H1 (cell line): Measurements from ENCODE around the gene LMTK2. TPM values are rescaled to one million over a fixed set of nuclear protein-coding genes. Genes with fewer than 3 reads are reported as not detected.

Source experiments
- polyA plus RNA-seq, 7 experiments: library from polyadenylated mRNA; depleted of rRNA in 3 of 7; stranded (reverse) in 5 of 7; unstranded in 2 of 7; fragments of >200 nt in 5 of 7; fragments of 200-250 nt in 2 of 7; gene quantifications; 1 replicate in 5 of 7; 2 replicates in 1 of 7; 4 replicates in 1 of 7; pipeline versions ENCODE4 v1.2.1 to v1.2.3, GENCODE V29; 2011 to 2013; ENCODE audit warnings: missing spikeins in 2 of 7, mixed read lengths in 2 of 7
- total RNA-seq: library from RNA; stranded (reverse); fragmentation: NEBNext Ultra II Directional; extraction: Animal tissue kit (Norgen Biotek cat#: 25700); gene quantifications from 2 replicates; pipeline ENCODE4 v1.2.1, GENCODE V29; 2021
- TF ChIP-seq, protein P1 (sequence below): fragments of 300-600 bp; sonication (generic); IDR thresholded peaks from 2 replicates; pipeline ENCODE4 v1.7.1; 2012; ENCODE audit warnings: low read length, moderate library complexity, mild to moderate bottlenecking, inconsistent platforms; ENCODE audit not compliant: insufficient replicate concordance

The LMTK2 gene
- total and polyA plus RNA-seq, 2 of the 8 experiments (the other 6 are each of a cell fraction or from before 2014, with no cell fraction given), result 9.7 to 30.7 TPM

DNA sequence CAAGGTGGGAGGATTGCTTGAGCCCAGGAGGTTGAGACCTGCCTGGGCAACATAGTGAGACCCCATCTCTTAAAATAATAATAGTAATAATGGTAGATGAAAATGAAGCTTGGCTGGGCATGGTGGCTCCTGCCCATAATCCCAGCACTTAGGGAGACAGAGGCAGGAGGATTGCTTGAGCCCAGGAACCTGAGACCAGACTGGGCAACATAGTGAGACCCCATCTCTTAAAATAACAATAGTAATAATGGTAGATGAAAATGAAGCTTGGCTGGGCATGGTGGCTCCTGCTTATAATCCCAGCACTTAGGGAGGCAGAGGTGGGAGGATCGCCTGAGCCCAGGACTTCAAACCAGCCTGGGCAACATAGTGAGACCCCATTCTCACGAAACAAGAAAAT lies 49.5 kb upstream of the LMTK2 start (continued):
- TF ChIP-seq, protein P1, sequence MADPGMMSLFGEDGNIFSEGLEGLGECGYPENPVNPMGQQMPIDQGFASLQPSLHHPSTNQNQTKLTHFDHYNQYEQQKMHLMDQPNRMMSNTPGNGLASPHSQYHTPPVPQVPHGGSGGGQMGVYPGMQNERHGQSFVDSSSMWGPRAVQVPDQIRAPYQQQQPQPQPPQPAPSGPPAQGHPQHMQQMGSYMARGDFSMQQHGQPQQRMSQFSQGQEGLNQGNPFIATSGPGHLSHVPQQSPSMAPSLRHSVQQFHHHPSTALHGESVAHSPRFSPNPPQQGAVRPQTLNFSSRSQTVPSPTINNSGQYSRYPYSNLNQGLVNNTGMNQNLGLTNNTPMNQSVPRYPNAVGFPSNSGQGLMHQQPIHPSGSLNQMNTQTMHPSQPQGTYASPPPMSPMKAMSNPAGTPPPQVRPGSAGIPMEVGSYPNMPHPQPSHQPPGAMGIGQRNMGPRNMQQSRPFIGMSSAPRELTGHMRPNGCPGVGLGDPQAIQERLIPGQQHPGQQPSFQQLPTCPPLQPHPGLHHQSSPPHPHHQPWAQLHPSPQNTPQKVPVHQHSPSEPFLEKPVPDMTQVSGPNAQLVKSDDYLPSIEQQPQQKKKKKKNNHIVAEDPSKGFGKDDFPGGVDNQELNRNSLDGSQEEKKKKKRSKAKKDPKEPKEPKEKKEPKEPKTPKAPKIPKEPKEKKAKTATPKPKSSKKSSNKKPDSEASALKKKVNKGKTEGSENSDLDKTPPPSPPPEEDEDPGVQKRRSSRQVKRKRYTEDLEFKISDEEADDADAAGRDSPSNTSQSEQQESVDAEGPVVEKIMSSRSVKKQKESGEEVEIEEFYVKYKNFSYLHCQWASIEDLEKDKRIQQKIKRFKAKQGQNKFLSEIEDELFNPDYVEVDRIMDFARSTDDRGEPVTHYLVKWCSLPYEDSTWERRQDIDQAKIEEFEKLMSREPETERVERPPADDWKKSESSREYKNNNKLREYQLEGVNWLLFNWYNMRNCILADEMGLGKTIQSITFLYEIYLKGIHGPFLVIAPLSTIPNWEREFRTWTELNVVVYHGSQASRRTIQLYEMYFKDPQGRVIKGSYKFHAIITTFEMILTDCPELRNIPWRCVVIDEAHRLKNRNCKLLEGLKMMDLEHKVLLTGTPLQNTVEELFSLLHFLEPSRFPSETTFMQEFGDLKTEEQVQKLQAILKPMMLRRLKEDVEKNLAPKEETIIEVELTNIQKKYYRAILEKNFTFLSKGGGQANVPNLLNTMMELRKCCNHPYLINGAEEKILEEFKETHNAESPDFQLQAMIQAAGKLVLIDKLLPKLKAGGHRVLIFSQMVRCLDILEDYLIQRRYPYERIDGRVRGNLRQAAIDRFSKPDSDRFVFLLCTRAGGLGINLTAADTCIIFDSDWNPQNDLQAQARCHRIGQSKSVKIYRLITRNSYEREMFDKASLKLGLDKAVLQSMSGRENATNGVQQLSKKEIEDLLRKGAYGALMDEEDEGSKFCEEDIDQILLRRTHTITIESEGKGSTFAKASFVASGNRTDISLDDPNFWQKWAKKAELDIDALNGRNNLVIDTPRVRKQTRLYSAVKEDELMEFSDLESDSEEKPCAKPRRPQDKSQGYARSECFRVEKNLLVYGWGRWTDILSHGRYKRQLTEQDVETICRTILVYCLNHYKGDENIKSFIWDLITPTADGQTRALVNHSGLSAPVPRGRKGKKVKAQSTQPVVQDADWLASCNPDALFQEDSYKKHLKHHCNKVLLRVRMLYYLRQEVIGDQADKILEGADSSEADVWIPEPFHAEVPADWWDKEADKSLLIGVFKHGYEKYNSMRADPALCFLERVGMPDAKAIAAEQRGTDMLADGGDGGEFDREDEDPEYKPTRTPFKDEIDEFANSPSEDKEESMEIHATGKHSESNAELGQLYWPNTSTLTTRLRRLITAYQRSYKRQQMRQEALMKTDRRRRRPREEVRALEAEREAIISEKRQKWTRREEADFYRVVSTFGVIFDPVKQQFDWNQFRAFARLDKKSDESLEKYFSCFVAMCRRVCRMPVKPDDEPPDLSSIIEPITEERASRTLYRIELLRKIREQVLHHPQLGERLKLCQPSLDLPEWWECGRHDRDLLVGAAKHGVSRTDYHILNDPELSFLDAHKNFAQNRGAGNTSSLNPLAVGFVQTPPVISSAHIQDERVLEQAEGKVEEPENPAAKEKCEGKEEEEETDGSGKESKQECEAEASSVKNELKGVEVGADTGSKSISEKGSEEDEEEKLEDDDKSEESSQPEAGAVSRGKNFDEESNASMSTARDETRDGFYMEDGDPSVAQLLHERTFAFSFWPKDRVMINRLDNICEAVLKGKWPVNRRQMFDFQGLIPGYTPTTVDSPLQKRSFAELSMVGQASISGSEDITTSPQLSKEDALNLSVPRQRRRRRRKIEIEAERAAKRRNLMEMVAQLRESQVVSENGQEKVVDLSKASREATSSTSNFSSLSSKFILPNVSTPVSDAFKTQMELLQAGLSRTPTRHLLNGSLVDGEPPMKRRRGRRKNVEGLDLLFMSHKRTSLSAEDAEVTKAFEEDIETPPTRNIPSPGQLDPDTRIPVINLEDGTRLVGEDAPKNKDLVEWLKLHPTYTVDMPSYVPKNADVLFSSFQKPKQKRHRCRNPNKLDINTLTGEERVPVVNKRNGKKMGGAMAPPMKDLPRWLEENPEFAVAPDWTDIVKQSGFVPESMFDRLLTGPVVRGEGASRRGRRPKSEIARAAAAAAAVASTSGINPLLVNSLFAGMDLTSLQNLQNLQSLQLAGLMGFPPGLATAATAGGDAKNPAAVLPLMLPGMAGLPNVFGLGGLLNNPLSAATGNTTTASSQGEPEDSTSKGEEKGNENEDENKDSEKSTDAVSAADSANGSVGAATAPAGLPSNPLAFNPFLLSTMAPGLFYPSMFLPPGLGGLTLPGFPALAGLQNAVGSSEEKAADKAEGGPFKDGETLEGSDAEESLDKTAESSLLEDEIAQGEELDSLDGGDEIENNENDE, result no peak
